ENCODE measurements around the gene PKP2. TPM values are rescaled to one million over a fixed set of nuclear protein-coding genes. Genes with fewer than 3 reads are reported as not detected.

Gene PKP2
- total RNA-seq, 1 experiment from 2014 or later, result 61.1 TPM

DNA sequence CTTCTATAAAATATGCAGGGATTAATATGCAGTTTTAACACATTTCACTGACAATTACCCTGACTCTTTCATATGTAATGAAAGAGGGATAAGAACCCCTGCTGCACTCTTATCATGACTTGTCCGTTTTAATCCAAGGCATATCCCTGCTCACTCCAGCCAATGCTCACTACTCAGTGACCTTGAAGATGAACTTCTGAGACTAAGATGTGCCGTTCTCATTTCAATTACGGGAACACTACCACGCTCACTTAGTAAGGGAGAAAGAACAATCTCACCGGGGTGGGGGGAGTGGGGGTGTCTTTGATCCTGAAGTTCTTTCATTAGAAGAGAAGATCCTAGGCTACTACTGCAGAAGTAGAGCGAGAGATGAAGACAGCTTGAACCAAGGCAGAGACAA, 50.5 kb downstream of the PKP2 start:
- TF ChIP-seq, protein P1, sequence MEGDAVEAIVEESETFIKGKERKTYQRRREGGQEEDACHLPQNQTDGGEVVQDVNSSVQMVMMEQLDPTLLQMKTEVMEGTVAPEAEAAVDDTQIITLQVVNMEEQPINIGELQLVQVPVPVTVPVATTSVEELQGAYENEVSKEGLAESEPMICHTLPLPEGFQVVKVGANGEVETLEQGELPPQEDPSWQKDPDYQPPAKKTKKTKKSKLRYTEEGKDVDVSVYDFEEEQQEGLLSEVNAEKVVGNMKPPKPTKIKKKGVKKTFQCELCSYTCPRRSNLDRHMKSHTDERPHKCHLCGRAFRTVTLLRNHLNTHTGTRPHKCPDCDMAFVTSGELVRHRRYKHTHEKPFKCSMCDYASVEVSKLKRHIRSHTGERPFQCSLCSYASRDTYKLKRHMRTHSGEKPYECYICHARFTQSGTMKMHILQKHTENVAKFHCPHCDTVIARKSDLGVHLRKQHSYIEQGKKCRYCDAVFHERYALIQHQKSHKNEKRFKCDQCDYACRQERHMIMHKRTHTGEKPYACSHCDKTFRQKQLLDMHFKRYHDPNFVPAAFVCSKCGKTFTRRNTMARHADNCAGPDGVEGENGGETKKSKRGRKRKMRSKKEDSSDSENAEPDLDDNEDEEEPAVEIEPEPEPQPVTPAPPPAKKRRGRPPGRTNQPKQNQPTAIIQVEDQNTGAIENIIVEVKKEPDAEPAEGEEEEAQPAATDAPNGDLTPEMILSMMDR (IDR thresholded peaks at IDR 0.05; ENCODE audit: unreplicated experiment), result no peak

DNA sequence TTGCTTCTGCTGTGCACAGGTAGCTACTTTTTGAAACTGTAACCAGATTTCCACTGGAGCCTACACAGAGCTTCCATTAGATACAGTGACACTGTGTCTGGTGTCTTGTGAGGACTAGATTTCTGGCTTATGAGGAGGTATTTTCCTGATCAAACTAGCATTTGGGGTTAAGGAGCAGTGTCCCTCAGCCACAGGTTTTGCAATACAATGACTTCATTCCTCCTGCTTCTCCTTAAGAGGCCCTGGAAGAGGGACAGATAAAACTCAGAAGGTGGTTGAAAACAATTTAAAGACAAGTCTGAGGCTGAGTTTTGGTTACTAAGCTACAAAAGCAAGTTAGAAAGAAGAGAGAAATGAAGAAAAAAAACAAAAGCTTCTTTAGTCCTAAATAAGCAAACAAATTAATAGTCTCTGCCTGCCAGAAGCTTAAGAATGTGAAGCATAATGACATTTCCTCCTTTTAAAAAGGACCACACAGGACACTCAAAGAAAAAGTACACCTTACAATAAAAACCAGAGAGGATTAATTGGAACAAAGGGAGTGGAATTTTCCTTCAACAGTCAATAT, 53.0 kb downstream of the PKP2 start:
- H3K9me3 Mint-ChIP-seq (ENCODE audit: low read depth, unreplicated experiment), result no peaks in the 10 kb centered on the region
- no peaks in the 10 kb centered on the region for H3K27me3 Mint-ChIP-seq (ENCODE audit: unreplicated experiment)
- no peak overlapping the region for H3K4me3 Mint-ChIP-seq (ENCODE audit: low read depth, unreplicated experiment)
- CTCF ChIA-PET, result no interaction called here
- TF ChIP-seq, protein P1 (IDR thresholded peaks at IDR 0.05; ENCODE audit: unreplicated experiment), result no peak
- intact Hi-C loops (cut with micrococcal nuclease; ENCODE audit: unreplicated experiment), result no loop called here
- BruUV-seq (replicated peaks), result no TSS peak
- no peak for DNase-seq
- H3K4me1 Mint-ChIP-seq (ENCODE audit: low read depth, unreplicated experiment), result no peaks in the 10 kb centered on the region
- no peak overlapping the region for H3K27ac Mint-ChIP-seq (ENCODE audit: unreplicated experiment)
- H3K36me3 Mint-ChIP-seq (ENCODE audit: insufficient read depth, unreplicated experiment), result peaks cover 22% of the 10 kb centered on the region

More for the DNA sequence above, 50.5 kb downstream of the PKP2 start:
- no peak overlapping the region for H3K4me3 Mint-ChIP-seq (ENCODE audit: low read depth, unreplicated experiment)
- CTCF ChIA-PET, result no interaction called here
- peaks cover 32% of the 10 kb centered on the region for H3K36me3 Mint-ChIP-seq (ENCODE audit: insufficient read depth, unreplicated experiment)
- no peaks in the 10 kb centered on the region for H3K9me3 Mint-ChIP-seq (ENCODE audit: low read depth, unreplicated experiment)
- no peaks in the 10 kb centered on the region for H3K4me1 Mint-ChIP-seq (ENCODE audit: low read depth, unreplicated experiment)
- H3K27ac Mint-ChIP-seq (ENCODE audit: unreplicated experiment), result no peak overlapping the region
- intact Hi-C loops (cut with micrococcal nuclease; ENCODE audit: unreplicated experiment), result no loop called here
- no TSS peak for BruUV-seq (replicated peaks)
- DNase-seq, result no peak
- H3K27me3 Mint-ChIP-seq (ENCODE audit: unreplicated experiment), result no peaks in the 10 kb centered on the region

DNA sequence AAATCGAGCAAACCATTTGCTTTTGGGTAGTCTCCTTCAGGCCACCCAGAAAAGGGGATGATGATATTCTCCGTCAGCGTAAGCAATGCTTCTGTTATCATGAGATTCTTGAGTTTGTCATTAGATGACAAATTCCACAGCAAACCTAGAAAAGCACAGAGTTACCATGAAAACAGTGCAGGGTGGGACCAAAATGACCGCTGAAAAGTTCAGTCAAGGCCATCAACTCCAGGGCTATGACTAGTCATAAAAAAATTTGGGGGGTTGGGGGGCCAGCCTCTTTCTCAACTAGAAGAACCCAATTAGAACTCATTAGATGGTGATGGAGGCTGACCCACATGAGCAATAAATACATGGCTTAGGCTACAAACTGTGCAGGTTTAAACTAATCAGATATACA, 55.5 kb downstream of the PKP2 start:
- no TSS peak for BruUV-seq (replicated peaks)

DNA sequence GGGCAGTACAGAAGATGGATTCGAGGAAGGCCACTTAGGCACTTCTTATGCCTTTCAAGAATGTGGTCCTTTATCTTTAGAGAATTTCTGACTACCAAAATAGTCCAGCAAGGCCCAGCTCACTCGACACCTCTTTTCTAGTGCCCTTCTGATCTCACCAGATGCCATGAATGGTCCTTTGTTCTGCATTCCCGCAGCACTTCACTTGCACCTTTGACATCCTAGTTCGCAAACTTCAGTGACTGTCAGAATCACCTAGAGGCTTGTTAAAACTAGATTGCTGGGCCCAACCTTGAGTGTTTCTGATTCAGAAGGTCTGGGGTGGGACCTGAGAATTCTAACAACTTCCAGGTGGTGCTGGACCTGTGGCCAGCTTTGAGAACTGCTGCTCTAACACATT, 56.7 kb downstream of the PKP2 start:
- H3K9me3 Mint-ChIP-seq (ENCODE audit: low read depth, unreplicated experiment), result no peaks in the 10 kb centered on the region
- H3K27ac Mint-ChIP-seq (ENCODE audit: unreplicated experiment), result no peak overlapping the region
- peaks cover 17% of the 10 kb centered on the region for H3K36me3 Mint-ChIP-seq (ENCODE audit: insufficient read depth, unreplicated experiment)
- no peak for DNase-seq
- H3K4me1 Mint-ChIP-seq (ENCODE audit: low read depth, unreplicated experiment), result no peaks in the 10 kb centered on the region
- TF ChIP-seq, protein P1 (IDR thresholded peaks at IDR 0.05; ENCODE audit: unreplicated experiment), result no peak
- intact Hi-C loops (cut with micrococcal nuclease; ENCODE audit: unreplicated experiment), result no loop called here
- no TSS peak for BruUV-seq (replicated peaks)
- no peaks in the 10 kb centered on the region for H3K27me3 Mint-ChIP-seq (ENCODE audit: unreplicated experiment)
- no peak overlapping the region for H3K4me3 Mint-ChIP-seq (ENCODE audit: low read depth, unreplicated experiment)
- CTCF ChIA-PET, result no interaction called here

More for the DNA sequence above, 55.5 kb downstream of the PKP2 start:
- Mint-ChIP-seq H3K4me3 (ENCODE audit: low read depth, unreplicated experiment) (no peak overlapping the region), H3K27me3 (ENCODE audit: unreplicated experiment) (no peaks in the 10 kb centered on the region), H3K9me3 (ENCODE audit: low read depth, unreplicated experiment) (no peaks in the 10 kb centered on the region), H3K4me1 (ENCODE audit: low read depth, unreplicated experiment) (no peaks in the 10 kb centered on the region), H3K36me3 (ENCODE audit: insufficient read depth, unreplicated experiment) (peaks cover 9% of the 10 kb centered on the region), H3K27ac (ENCODE audit: unreplicated experiment) (no peak overlapping the region)
- intact Hi-C loops (cut with micrococcal nuclease; ENCODE audit: unreplicated experiment), result no loop called here
- no peak for DNase-seq
- TF ChIP-seq, protein P1 (IDR thresholded peaks at IDR 0.05; ENCODE audit: unreplicated experiment), result no peak
- CTCF ChIA-PET, result no interaction called here

All from Calu3 (cell line).